ENCODE measurements around the gene EBPL.

- TF ChIP-seq CSRNP3 (CRISPR knock-in tag; IDR thresholded peaks at IDR 0.05) (no peak), ZC3H10 (CRISPR knock-in tag; IDR thresholded peaks at IDR 0.05) (no peak), RARB (CRISPR knock-in tag; IDR thresholded peaks at IDR 0.05) (no peak), ESRRG (CRISPR knock-in tag; IDR thresholded peaks at IDR 0.05) (no peak)
These were observed 67.1 kb downstream of the EBPL start for GRCh38 chr13:49624229-49624628.

Data from SK-N-SH treated with all-trans-retinoic acid at 6 μM for 48 hours (cell line).